Osteocyte (in vitro differentiated cells): ENCODE data around the gene CWC22. TPM values are rescaled to one million over a fixed set of nuclear protein-coding genes. Genes with fewer than 3 reads are reported as not detected.

ENCODE experiments used
- DNase-seq: peaks from one replicate; pipeline ENCODE4 v3.0.0; 2021; ENCODE audit warnings: mixed read lengths; ENCODE audit not compliant: unreplicated experiment; ENCODE audit errors: extremely low spot score
- H3K27ac Mint-ChIP-seq: one replicate; pipeline ENCODE4 v1.8.0; 2021; ENCODE audit warnings: mild to moderate bottlenecking, mixed read lengths; ENCODE audit not compliant: unreplicated experiment
- H3K27me3 Mint-ChIP-seq: one replicate; pipeline ENCODE4 v1.8.0; 2021; ENCODE audit warnings: mixed read lengths; ENCODE audit not compliant: unreplicated experiment
- H3K36me3 Mint-ChIP-seq: one replicate; pipeline ENCODE4 v1.8.0; 2021; ENCODE audit warnings: mixed read lengths; ENCODE audit not compliant: unreplicated experiment
- H3K4me1 Mint-ChIP-seq: one replicate; pipeline ENCODE4 v1.8.0; 2021; ENCODE audit warnings: mixed read lengths; ENCODE audit not compliant: unreplicated experiment
- H3K4me3 Mint-ChIP-seq: one replicate; pipeline ENCODE4 v1.8.0; 2021; ENCODE audit warnings: mild to moderate bottlenecking, moderate library complexity, mixed read lengths; ENCODE audit not compliant: unreplicated experiment
- H3K9me3 Mint-ChIP-seq: one replicate; pipeline ENCODE4 v1.8.0; 2021; ENCODE audit warnings: mixed read lengths; ENCODE audit not compliant: unreplicated experiment
- CTCF ChIP-seq: fragments of 200-600 bp; sonication (generic); IDR thresholded peaks from 2 replicates; pipeline ENCODE4 v1.5.0; 2021; ENCODE audit warnings: antibody characterized with exemption, mild to moderate bottlenecking, moderate library complexity
- total RNA-seq: library from RNA; stranded (reverse); gene quantifications from 2 replicates; pipeline ENCODE4 v1.2.1, GENCODE V29; 2021

The CWC22 gene
- total RNA-seq, 1 donor from 2014 or later: 20.1 TPM

GRCh38 chr2:179952658-179953057 is 54.4 kb downstream of the CWC22 start:
- no peak overlapping the region for H3K27ac Mint-ChIP-seq
- H3K36me3 Mint-ChIP-seq: peaks cover 56% of the 10 kb centered on the region
- H3K4me1 Mint-ChIP-seq: no peaks in the 10 kb centered on the region
- TF ChIP-seq CTCF: no peak
- no peaks in the 10 kb centered on the region for H3K9me3 Mint-ChIP-seq
- no peaks in the 10 kb centered on the region for H3K27me3 Mint-ChIP-seq
- DNase-seq: no peak
- H3K4me3 Mint-ChIP-seq: no peak overlapping the region

- Mint-ChIP-seq H3K9me3 (no peaks in the 10 kb centered on the region), H3K27me3 (no peaks in the 10 kb centered on the region), H3K27ac (no peak overlapping the region), H3K4me1 (no peaks in the 10 kb centered on the region), H3K4me3 (no peak overlapping the region), H3K36me3 (peaks cover 54% of the 10 kb centered on the region)
- no peak for DNase-seq
- TF ChIP-seq CTCF: no peak
These were observed 55.4 kb downstream of the CWC22 start for GRCh38 chr2:179951680-179952079.

- TF ChIP-seq CTCF: no peak
- Mint-ChIP-seq H3K27me3 (no peaks in the 10 kb centered on the region), H3K36me3 (peaks cover 58% of the 10 kb centered on the region), H3K27ac (no peak overlapping the region), H3K4me3 (no peak overlapping the region), H3K4me1 (no peaks in the 10 kb centered on the region), H3K9me3 (no peaks in the 10 kb centered on the region)
- DNase-seq: no peak
These were observed 56.7 kb downstream of the CWC22 start for GRCh38 chr2:179950391-179950790.

GRCh38 chr2:179949438-179949837 is 57.7 kb downstream of the CWC22 start:
- Mint-ChIP-seq H3K4me1 (no peaks in the 10 kb centered on the region), H3K36me3 (peaks cover 58% of the 10 kb centered on the region), H3K27me3 (no peaks in the 10 kb centered on the region), H3K4me3 (no peak overlapping the region), H3K9me3 (no peaks in the 10 kb centered on the region), H3K27ac (no peak overlapping the region)
- DNase-seq: no peak
- TF ChIP-seq CTCF: no peak

- Mint-ChIP-seq H3K27ac (no peak overlapping the region), H3K36me3 (peaks cover 59% of the 10 kb centered on the region), H3K9me3 (no peaks in the 10 kb centered on the region), H3K4me3 (no peak overlapping the region), H3K4me1 (no peaks in the 10 kb centered on the region), H3K27me3 (no peaks in the 10 kb centered on the region)
- TF ChIP-seq CTCF: no peak
- DNase-seq: no peak
These were observed 59.0 kb downstream of the CWC22 start for GRCh38 chr2:179948058-179948457.
